NCI-H1105 (cell line): ENCODE results near the gene CADPS.

Source experiments
- DNase-seq: peaks from one replicate; lab custom pipeline; 2025; lab: John Stamatoyannopoulos, UW

CADPS gene

DNA sequence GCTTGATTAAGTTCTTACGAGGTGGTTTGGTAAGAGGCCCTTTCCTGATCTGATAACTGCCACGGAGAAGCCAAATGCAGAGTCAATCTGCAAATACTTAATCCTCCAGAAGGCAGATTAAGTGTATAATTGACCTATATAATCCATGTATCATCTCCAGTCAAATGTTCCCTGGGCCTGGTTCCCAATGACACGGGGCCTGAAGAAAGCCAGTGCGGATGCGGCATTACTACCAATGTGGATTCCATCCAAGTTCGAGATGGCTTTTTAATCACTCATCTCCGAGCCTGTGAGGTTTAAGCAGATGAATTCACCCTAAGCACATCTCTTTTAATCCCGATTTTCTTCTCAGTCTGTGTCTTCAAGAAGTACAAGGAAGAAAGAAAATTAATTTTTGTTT, 441.8 kb downstream of the CADPS start:
- no peak for DNase-seq

DNA sequence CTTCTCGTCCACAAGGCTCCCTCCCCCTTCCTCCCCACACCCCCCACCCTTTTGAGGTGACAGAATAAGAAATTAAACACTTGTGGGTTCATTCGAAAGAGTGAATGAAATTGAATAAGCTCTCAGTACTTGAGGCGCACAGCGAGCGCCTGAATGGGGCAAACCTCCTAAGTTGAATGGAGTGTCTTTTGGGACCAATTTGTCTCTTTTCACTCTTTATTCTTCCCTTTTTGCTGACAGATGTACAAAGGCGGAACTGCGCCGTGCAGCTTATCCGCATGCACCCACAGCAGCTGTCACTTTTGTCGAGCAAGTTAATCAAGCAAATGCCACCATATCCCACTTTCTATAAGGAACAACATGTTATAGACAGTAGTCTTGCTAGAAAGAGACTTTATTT, 454.0 kb downstream of the CADPS start:
- no peak for DNase-seq

DNA sequence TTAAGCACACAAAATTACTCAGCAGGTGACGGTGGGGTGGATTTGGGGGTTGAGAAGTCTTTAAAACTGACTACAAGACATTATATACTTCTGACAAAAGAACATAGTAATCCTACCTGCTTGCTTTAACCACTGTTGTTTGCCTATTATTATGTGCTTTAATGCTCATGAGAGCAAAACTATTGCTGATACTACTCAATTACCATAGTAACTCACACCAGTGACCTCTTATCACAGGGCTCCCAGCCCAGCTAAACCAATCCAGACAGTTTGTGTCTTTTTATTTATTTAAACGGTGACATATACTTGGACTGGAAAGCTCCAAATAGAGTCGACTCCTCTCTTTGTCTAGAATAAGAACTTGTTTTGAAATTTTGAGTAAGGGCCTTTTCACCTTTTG, 459.1 kb downstream of the CADPS start:
- no peak for DNase-seq

DNA sequence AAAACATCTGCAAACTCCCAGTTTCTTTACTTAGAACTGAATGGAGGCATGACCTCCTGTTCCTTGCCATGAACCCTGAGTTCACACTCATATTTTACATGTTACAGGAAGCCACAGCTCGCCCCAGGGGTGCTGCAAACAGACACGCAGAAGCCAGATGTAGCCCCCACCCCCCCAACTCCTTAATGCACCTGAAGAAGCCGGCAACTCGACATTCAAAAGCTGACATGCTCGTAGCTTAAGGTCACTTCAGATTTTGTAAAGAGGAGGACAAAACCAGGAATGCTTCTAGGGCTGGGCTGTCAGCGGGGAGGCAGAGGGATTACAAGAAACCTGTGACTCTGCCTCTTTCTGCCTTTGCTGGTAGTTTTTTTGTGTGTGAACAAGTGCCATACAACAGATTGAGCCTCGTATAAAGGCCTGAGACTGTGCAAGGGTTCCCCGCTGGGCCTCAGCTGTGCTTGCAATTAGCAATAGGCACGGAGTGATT, 459.9 kb downstream of the CADPS start:
- no peak for DNase-seq

DNA sequence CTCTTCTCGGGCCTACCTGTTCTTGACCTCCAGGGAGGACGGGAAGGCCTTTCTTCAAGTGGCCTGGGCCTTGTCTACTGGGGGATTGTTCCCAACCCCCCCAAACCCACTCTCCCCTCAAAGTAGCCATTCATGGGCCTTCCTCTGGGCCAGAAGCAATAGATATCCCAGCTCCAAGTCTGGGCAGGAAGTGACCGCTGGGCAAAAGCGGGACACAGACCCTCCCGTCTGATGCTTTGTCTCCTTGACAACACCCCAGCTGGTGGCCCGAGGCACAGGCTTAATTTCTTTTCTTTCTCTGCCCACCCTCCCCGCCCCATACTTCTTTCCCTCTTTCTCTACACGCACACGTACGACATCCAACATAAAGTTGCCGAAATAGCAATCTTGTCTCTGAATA, 460.4 kb downstream of the CADPS start:
- DNase-seq: no peak

DNA sequence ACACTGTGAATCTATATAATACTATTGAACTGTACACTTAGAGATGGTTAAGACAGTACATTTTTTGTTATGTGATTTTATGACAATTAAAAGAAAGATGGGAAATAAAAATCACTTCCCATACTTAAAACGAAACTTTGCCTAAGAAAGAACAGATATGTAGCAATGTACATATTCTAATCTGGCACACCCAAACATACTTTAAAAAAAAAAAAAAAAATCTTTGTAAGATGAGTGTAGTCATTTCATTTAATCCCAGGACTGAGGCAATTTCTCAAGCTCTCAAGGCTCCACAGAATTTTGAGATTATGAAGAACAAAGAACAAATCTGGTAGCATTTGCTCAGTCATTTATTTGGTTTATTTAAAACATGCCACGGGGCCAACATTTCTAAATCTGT, 461.5 kb downstream of the CADPS start:
- DNase-seq: no peak

DNA sequence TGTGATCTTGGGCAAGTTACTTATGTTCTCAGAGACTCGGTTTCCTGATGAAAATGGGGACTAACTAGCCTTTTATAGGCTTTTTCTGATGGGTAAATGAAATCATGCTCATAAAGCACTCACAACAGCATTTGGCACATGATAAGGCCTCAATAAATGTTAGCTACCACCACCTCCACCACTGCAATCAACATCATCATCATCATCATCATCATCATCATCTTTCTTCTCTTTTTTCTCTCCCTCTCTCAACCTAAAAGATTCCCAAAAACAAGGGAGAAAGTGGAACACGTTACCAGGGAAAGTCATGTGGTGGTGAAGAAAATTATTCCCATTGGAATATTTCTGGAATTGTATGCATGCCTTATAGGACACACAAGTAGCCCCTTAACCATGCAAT, 468.3 kb downstream of the CADPS start:
- no peak for DNase-seq

DNA sequence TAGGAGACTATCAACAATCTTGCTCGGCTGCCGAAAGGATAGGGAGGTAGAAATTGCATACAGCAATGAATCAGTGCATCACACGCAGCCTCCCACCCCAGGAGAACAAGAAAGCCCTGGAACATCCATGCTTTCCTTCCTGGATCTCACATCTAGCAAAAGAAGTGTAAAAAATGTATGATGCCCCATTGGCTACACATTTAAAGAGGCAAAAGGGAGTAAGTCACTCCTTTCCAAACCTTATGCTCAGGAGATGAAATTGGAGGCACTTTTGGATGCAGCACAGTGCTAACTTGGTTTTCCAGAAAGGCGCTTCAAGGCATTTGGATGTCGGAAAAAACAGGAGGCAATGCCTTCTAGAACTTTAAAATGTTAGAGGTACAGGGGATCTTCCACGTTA, 469.6 kb downstream of the CADPS start:
- DNase-seq: no peak

DNA sequence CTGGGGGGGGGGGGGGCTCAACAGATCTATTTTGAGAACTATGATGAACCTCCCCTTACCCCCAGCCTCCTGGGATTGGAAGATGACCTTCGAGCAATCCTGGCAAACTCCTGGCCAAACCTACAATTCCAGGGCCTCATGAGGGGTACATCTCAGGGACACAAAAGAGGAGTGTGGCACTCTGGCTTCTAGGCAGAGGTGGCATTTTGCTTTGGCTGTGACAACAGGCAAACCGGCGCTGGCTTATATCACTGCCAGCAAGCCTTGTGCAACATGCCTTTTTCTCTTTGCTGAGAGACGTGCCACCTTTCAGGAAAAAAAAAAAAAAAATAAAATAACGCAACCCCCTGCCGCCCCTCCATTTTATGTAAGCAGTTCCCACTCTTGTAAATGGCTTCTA, 470.1 kb downstream of the CADPS start:
- no peak for DNase-seq

DNA sequence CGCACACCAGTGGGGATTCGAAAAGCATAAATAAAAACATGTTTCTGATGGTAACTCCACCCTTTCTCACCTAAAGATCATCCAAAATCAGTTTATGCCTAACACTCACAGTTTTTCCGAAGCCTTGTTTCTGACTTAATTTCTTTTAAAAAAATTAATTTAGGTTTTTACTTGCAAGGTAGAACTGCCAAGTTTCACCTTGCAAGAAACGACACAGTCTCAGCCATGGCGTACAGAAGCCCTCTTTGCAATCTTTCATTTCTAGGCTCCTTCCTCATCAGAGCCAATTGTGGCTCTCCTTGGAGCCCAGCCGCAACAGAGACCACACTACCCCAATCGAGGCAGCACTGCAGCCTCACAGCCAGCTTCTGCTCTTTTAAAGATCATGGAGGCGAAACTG, 470.9 kb downstream of the CADPS start:
- DNase-seq: no peak

DNA sequence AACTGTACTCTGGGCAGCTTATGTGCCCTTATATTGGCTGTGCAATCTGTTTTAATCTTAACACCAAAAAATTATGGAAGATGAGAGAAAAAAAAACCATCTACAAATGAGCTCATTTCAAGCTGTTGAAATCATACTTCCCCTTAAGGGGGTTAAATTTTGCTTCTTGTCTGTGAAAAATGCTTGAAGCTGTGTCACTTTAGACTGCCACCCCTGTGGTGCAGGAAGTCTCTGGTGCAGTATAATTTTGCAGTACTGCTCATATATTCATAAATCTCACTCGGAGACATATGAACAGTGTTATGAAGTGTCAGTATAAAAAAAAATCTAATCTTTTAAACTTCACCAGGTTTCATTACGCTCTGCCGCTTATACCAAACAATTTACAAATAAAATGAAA, 471.5 kb downstream of the CADPS start:
- no peak for DNase-seq

DNA sequence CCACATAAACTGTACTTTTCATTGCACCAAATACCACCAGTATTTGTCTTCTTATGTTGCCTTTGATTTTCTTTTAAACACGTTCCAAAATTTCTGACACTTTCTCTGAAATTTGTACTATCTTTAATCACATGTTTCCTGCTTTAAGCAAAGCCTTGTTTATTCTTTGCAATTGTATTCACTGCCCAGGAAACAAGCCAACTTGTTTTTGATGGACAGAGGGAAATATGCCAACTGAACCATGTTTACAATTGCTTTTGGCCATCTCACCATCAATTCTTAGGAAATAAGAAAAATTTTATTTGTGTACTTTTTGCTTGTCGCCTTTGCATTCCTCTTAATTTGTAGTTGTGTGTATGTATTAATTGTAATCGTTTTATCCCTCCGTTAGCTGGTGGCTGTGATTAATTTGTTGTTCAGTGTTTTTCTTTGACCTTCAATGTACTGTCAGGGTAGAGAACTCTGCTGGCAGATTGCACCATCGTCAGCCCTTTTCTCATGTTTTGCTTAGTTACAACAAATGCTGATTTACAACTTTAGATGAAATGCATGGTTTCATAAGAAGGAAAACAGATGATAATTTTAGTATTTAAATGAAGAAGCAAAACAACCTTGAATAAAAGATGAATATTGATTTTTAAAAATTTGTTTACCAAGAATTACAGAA, 482.5 kb downstream of the CADPS start:
- DNase-seq: no peak

DNA sequence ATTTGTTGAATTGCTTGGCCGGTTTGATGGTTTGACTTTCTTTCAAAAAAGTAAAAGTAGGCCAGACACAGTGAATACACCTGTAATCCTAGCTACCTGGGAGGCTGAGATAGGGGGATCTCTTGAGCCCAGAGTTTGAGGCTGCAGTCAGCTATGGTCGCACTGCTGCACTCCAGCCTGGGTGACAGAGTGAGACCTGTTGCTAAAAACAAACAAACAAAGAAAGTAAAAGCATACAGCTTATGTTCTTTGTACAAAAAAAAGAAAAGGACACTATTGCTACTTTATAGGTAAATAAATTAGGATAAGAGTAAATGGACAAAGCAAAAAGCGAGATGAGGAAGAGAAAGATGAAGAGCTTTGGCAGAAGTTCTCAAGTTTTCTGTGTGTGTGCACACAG, 488.0 kb downstream of the CADPS start:
- no peak for DNase-seq

DNA sequence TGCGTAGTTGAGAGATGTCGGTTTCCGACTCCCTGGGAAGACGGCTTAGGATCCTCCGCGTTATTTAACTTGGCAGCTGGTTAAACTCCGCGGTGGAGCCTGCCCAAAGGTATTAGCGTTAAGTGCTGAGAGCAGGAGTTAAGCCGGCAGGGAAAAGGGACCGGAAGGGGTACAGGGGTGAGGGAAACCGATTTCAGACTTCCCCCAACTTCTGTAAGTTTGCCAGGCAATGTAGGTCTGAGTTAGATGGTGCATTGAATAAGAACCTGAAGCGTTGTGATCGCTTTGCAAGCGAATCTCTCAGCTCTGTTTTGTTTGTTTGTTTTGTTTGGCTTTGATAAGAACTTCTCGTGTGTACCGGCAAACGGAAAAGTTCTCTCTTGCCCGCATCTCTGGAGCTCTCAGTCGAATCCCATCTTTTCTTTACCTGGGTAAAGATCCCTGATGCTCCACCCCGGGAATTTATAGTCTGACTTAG, 495.9 kb downstream of the CADPS start:
- no peak for DNase-seq

DNA sequence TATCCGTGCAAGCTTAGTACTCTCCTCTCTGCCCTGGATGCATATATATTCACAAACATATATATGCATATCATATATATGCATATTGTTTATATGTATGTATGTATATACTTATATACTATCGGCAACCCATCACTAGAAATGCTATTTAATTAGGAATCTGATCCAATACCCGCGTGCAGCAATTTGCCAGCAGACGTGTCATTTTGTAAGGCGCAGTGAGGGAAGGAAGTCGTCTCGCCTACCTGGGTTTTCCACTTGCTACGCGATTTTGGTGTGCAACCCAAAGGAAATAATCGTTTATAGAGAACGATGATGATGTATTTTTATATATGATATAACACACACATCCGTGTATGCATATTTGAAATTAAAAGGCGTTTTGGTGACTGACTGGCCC, 496.3 kb downstream of the CADPS start:
- no peak for DNase-seq

DNA sequence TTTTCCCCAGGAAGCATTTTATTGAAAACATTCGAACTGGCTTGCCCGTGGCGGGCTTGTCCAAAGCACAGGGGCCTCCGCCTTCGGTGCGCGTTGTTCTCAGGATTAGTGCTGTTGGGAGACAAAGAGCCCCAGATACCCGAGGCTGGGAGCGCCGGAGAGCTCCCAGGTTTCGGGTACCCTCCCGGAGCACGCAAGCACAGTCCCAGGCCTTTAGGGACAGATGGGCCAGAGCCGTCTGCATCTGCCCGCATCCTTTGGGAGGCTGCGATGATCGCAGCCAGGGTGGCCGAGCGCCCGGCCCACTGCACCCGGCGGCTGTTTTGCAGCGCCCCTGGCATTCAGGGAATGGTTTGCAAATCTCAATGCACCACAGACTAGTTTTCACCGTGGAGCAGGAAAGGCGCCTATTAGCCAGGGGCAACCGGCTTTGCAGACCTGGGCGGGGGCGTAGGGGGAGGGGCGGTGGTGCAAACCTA, 496.9 kb downstream of the CADPS start:
- DNase-seq: no peak

DNA sequence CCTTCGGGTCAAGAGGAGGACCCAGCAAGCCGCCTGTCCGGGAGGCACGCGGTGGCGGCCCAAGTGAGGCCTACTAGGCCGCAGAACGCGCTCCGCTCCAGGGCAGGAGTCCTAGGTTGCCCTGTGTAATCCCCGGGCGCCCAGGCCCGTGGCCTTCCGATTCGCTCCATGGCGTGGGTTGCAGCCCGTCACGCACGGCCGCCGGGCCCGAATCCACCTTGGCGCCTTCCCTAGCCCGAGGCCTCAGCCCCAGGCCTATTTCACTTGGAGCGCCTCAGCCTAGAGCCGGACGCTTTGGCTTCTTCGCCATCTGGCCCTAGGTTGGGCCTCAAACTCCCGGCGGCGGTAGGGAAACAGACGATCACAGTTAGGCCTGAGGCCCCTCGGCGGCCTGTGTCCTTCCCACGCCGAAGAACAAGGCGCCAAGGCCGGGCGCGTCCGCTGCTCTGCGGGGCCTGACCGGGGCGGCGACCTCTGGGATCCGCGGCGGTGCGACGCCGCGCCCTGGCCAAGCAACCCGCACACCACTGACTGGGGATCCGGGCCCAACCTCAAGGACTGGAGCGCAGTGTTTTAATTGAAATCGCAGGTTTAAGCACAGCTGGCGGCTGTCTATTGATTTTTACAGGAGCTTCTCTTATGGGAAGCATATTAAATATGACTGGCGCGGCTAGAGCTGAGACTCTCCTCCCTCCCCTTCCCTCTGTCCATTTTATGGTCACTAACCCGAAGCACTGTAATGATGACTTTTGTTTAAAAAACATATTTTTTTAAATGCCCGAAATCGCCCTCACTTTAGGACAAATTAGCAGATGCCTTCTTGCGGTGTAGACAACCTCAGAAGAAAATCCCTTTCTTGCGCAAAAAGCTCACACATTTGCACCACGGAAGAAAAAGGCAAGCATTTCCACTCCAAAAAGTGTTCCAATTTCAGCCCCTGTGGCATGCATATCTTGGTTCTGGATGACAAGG, 498.0 kb downstream of the CADPS start:
- no peak for DNase-seq

DNA sequence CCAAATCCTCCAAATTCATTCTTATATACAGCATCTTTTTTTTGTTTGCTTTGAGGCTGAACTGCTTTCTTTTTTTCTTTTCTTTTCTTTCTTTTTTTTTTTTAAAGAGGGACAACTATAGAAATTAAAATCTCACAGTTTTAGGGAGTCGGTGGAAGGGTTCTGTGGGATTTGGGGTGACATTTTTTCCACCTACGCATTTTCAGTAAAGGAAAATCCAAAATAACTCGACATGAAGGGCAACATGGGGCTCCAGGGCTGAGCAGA, 498.8 kb downstream of the CADPS start:
- no peak for DNase-seq

DNA sequence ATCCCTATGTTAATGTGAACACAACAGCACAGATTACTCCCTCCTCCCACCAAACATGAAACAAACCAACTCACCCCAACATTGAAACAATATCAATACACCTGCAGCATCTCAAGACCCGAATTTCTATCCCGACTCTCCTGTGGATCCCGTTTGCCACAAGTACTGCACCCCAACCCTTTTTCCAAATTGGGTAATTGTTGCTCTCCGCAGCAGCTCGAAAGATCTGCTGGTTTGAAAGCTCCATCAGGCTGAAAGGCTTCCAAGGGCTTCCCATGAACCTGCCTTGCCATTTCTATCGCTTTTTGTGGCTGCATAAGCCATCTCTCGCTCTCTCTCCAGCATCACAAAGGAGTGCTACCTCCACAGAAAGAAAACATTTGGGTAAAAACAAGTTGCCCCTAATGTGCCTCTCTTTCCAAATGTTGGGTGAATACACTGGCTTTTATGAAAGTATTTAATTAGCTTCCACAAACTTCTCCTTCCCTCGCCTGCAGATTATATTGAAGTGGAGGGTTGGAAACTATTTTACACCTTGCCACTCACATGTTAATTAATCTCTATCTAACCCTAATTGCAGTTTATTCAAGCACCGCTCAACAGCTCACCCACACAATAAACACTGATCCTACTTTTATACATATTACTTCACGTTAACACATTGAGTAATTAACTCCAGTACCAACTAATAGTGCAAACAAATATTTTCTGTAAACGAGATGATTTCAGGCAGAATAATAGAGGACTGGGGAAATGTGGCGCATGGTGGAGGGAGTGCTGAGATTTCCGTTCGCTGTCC, 499.4 kb downstream of the CADPS start:
- DNase-seq: no peak

DNA sequence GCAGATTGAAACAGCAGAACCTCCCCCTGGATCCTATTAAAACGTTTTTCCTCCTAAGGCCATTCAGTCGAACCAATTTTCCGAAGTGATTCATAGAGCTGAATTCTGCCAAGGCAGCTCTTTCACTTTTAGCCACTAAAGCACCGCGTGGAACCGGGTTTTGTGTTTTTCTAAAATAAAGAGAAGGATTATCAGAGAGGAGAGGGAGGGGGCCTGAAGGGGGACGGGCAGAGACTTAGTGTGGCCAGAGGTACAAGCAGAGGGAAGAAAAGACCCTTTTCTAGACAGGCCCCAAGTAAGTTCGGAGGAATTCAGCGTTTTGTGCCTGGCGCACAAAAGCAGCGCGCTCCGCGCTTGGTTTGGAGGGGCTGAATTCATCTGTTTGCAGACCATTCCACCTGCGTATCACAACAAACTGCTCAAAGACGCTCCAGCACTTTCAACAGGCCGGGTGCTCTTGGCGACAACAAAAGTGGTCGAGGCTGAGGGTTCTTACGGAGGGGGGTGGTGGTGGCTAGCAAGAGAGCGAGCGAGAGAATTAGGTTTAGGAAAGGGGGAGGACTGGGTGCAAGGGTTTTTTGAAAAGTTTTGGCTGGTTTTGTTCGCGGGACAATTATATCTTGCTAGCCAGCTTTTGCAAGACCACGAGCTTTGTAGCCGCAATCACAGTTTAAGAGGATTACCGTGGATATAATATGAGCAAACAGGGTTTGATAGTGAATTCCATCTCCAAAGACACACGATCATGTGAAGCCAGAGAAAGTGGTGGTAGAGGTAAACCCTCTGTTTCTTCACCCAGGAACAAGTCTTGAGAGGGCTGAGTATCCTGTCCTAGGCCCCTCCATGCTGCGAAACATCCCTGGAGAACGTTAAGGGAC, 500.6 kb downstream of the CADPS start:
- no peak for DNase-seq

DNA sequence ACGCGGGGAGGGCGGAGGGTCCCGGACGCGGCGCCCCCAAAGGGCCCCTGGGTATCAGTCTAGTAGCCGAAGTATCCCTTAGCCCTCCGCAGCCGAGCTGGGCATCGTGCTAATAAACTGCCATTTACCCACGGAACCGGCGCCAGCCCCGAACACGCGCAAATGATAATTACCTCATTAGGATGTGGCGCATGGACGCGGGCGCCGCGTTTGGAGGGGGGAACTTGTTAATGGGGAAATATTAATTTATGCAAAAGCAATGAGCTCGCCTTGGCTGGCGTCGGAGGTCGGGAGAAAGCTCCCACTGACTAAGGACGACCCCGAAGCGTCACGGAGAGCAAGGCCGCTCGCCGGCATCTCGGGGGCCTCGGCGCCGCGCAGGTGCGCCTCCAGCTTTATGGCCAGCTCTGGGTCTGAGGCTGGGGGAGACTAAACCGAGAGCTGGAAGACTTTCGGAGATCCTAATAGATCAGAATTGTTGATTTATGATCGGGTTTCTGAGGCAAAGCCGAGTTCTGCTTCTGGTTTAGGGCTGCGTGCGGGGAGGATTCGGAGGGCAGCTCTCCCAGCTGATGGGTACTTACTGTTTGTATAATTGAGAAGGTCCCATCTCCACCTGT, 501.4 kb downstream of the CADPS start:
- DNase-seq: no peak
